ENCODE results near the gene ATP2A3. TPM values are rescaled to one million over a fixed set of nuclear protein-coding genes. Genes with fewer than 3 reads are reported as not detected.

The ATP2A3 gene
- total and polyA plus RNA-seq, 2 donors (not counting 3 experiments of a cell fraction or from before 2014, with no cell fraction given): 0.37 to 0.55 TPM

- Histone ChIP-seq H3K4me1 (ENCODE audit: control insufficient read depth, extremely low read depth, insufficient read depth, low read length) (peaks cover 65% of the 10 kb centered on the region), H3K9me1 (replicated peaks; ENCODE audit: control insufficient read depth, extremely low read depth, insufficient read depth, low read length) (no peaks in the 10 kb centered on the region), H3K9me3 (replicated peaks; ENCODE audit: control insufficient read depth, insufficient read depth, low read length) (no peaks in the 10 kb centered on the region), H3K9ac (replicated peaks; ENCODE audit: extremely low read depth, insufficient read depth, low read length) (no peak overlapping the region), H3K4me2 (ENCODE audit: insufficient read depth, low read length) (peak overlapping the region; percentile 1), H3K4me3 (replicated peaks in 1 of 3; ENCODE audit: insufficient read depth in 1 of 3, low read depth in 1 of 3, low read length in 3 of 3) (peak overlapping the region in 1 of 3 experiments; percentile 59), H3K79me2 (ENCODE audit: control insufficient read depth, insufficient read depth, low read length) (peaks cover 18% of the 10 kb centered on the region), H3K36me3 (ENCODE audit: control insufficient read depth in 2 of 2, extremely low read depth in 1 of 2, insufficient read depth in 2 of 2, low read length in 2 of 2) (no peaks in the 10 kb centered on the region), H3K27me3 (ENCODE audit: control insufficient read depth in 2 of 2, insufficient read depth in 2 of 2, low read length in 2 of 2) (no peaks in the 10 kb centered on the region), H2AFZ (ENCODE audit: low read depth, low read length) (peak overlapping the region; percentile 2), H3K27ac (ENCODE audit: insufficient read depth, low read depth, low read length) (no peak overlapping the region), H4K20me1 (replicated peaks; ENCODE audit: control insufficient read depth, extremely low read depth, insufficient read depth, low read length) (no peaks in the 10 kb centered on the region)
- CTCF ChIA-PET: interaction anchor here (2.1 to 9.2 kb wide), 3 partner anchors 21 to 46 kb away, joined by 6 to 82 read pairs (median 19); partner anchors contain the start of gene NCBP3
- DNase-seq (ENCODE audit: low read depth, low spot score) (no peak), FAIRE-seq (peak; percentile 55)
- TF ChIP-seq GATA2 (IDR thresholded peaks at IDR 0.05; ENCODE audit: insufficient read depth, insufficient read length, low read depth, low read length) (no peak), FOS (IDR thresholded peaks at IDR 0.05; ENCODE audit: borderline replicate concordance, insufficient read depth, low read length) (no peak), JUN (IDR thresholded peaks at IDR 0.05; ENCODE audit: borderline replicate concordance, insufficient read depth, insufficient read length, low read depth) (no peak), POLR2AphosphoS5 (IDR thresholded peaks at IDR 0.05; ENCODE audit: insufficient read depth, low read depth, low read length) (no peak), MAX (IDR thresholded peaks at IDR 0.05; ENCODE audit: insufficient read depth, insufficient read length) (no peak), MYC (IDR thresholded peaks at IDR 0.05; ENCODE audit: low read depth, low read length) (no peak), POLR2A (IDR thresholded peaks at IDR 0.05; ENCODE audit: low read depth, low read length) (no peak), EZH2 (IDR thresholded peaks at IDR 0.05; ENCODE audit: borderline replicate concordance, low read depth, low read length, severe bottlenecking) (no peak)
- TF ChIP-seq, protein P1, sequence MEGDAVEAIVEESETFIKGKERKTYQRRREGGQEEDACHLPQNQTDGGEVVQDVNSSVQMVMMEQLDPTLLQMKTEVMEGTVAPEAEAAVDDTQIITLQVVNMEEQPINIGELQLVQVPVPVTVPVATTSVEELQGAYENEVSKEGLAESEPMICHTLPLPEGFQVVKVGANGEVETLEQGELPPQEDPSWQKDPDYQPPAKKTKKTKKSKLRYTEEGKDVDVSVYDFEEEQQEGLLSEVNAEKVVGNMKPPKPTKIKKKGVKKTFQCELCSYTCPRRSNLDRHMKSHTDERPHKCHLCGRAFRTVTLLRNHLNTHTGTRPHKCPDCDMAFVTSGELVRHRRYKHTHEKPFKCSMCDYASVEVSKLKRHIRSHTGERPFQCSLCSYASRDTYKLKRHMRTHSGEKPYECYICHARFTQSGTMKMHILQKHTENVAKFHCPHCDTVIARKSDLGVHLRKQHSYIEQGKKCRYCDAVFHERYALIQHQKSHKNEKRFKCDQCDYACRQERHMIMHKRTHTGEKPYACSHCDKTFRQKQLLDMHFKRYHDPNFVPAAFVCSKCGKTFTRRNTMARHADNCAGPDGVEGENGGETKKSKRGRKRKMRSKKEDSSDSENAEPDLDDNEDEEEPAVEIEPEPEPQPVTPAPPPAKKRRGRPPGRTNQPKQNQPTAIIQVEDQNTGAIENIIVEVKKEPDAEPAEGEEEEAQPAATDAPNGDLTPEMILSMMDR (IDR thresholded peaks at IDR 0.05; ENCODE audit: extremely low read depth in 1 of 2, insufficient read depth in 1 of 2, low read depth in 1 of 2, low read length in 2 of 2): no peak
- no TSS peak for BruUV-seq (replicated peaks)
- POLR2A ChIA-PET: no interaction called here
- dilution Hi-C loops (cut with MboI; ENCODE audit: extremely low pct_ligation_motif_present, low sequenced_read_pairs) (no loop called here), intact Hi-C loops (cut with micrococcal nuclease) (loop anchor here (2.0 kb wide), 1 partner anchor 27 kb away; no protein-coding TSS in a partner anchor)
Observed at GRCh38 chr17:3891626-3892094, 72.6 kb downstream of the ATP2A3 start.
